ENCODE data around the gene PDHX.
"Not testable (repeated sequence)": the region's sequence is repeated elsewhere in the genome, so short reads cannot be mapped to it uniquely, and the experiment has no call there.

The PDHX gene

GRCh38 chr11:34997952-34998528, 81.6 kb downstream of the PDHX start:
- DNase-seq: no peak

- DNase-seq: no peak
Observed at GRCh38 chr11:34999453-34999852, 83.0 kb downstream of the PDHX start.

- DNase-seq: no peak
Observed at GRCh38 chr11:35003186-35003585, 86.8 kb downstream of the PDHX start.

- DNase-seq: no peak
Observed at GRCh38 chr11:35003658-35004057, 87.2 kb downstream of the PDHX start.

GRCh38 chr11:35005141-35005780, 88.8 kb downstream of the PDHX start:
- DNase-seq: no peak

- no peak for DNase-seq
Observed at GRCh38 chr11:35006389-35007128, 90.1 kb downstream of the PDHX start.

- DNase-seq: no peak
Observed at GRCh38 chr11:35007277-35007676, 90.9 kb downstream of the PDHX start.

- no peak for DNase-seq
Observed at GRCh38 chr11:35009191-35009943, 92.9 kb downstream of the PDHX start.

GRCh38 chr11:35009944-35010342, 93.5 kb downstream of the PDHX start:
- no peak for DNase-seq

GRCh38 chr11:35010654-35011053, 94.2 kb downstream of the PDHX start:
- no peak for DNase-seq

- DNase-seq: peak; percentile 35
Observed at GRCh38 chr11:35011389-35011788, 95.0 kb downstream of the PDHX start.

GRCh38 chr11:35011944-35012343, 95.5 kb downstream of the PDHX start:
- no peak for DNase-seq

GRCh38 chr11:35012467-35013191, 96.2 kb downstream of the PDHX start:
- no peak for DNase-seq

GRCh38 chr11:35013514-35014233, 97.3 kb downstream of the PDHX start:
- no peak for DNase-seq

GRCh38 chr11:35014346-35014745, 97.9 kb downstream of the PDHX start:
- no peak for DNase-seq

GRCh38 chr11:35015621-35016387, 99.4 kb downstream of the PDHX start:
- DNase-seq: no peak

GRCh38 chr11:35016916-35017315, 100.5 kb downstream of the PDHX start:
- DNase-seq: no peak

GRCh38 chr11:35017528-35018342, 101.3 kb downstream of the PDHX start:
- no peak for DNase-seq

GRCh38 chr11:35021589-35021988, 105.2 kb downstream of the PDHX start:
- no peak for DNase-seq

GRCh38 chr11:35023940-35024339, 107.5 kb downstream of the PDHX start:
- DNase-seq: not testable (repeated sequence)

Measured in NCI-H2029 treated with DMSO at 0.1 percent for 48 hours (cell line).